Spleen (tissue), 7 donors: ENCODE data around the gene NTRK1.

Experiments used
- POLR2A ChIP-seq, 3 donors: fragments of 450-650 bp; IDR thresholded peaks; one replicate each; pipeline ENCODE4 v1.5.1; 2017; ENCODE audit warnings: antibody characterized with exemption in 3 of 3, mild to moderate bottlenecking in 1 of 3
- POLR2AphosphoS5 ChIP-seq, 3 donors: sonication (generic); formaldehyde crosslinking; IDR thresholded peaks; one replicate each; pipeline ENCODE4 v1.5.1; 2017; ENCODE audit warnings: antibody characterized with exemption in 3 of 3
- TF ChIP-seq, protein P1 (sequence below), 11 experiments: fragments of 200-600 bp in 7 of 11; fragments of 450-650 bp in 4 of 11; sonication (generic) in 4 of 11; IDR thresholded peaks in 8 of 11; conservative IDR thresholded peaks in 3 of 11; 1 replicate in 7 of 11; 2 replicates in 4 of 11; pipeline versions ENCODE4 v1.4.0 to v1.8.0; 2016 to 2021; ENCODE audit warnings: antibody characterized with exemption in 11 of 11, inconsistent platforms in 4 of 11, mild to moderate bottlenecking in 1 of 11
- donor health status: DM: no; HTN: no; CAD: no; lungs with moderate emphysema.
- donor health status: DM: no; HTN: no; CAD: no.
- donor health status: DM: no; HTN: no; CAD: no.

GRCh38 chr1:156896490-156897033 is 35.9 kb downstream of the NTRK1 start:
- TF ChIP-seq, protein P1, sequence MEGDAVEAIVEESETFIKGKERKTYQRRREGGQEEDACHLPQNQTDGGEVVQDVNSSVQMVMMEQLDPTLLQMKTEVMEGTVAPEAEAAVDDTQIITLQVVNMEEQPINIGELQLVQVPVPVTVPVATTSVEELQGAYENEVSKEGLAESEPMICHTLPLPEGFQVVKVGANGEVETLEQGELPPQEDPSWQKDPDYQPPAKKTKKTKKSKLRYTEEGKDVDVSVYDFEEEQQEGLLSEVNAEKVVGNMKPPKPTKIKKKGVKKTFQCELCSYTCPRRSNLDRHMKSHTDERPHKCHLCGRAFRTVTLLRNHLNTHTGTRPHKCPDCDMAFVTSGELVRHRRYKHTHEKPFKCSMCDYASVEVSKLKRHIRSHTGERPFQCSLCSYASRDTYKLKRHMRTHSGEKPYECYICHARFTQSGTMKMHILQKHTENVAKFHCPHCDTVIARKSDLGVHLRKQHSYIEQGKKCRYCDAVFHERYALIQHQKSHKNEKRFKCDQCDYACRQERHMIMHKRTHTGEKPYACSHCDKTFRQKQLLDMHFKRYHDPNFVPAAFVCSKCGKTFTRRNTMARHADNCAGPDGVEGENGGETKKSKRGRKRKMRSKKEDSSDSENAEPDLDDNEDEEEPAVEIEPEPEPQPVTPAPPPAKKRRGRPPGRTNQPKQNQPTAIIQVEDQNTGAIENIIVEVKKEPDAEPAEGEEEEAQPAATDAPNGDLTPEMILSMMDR (IDR thresholded peaks at IDR 0.05 in 8 of 11, conservative IDR thresholded peaks at IDR 0.05 in 3 of 11), result no peak
- TF ChIP-seq POLR2A (IDR thresholded peaks at IDR 0.05) (no peak), POLR2AphosphoS5 (IDR thresholded peaks at IDR 0.05) (no peak)
